ENCODE data around the gene RAB40C.

DNA sequence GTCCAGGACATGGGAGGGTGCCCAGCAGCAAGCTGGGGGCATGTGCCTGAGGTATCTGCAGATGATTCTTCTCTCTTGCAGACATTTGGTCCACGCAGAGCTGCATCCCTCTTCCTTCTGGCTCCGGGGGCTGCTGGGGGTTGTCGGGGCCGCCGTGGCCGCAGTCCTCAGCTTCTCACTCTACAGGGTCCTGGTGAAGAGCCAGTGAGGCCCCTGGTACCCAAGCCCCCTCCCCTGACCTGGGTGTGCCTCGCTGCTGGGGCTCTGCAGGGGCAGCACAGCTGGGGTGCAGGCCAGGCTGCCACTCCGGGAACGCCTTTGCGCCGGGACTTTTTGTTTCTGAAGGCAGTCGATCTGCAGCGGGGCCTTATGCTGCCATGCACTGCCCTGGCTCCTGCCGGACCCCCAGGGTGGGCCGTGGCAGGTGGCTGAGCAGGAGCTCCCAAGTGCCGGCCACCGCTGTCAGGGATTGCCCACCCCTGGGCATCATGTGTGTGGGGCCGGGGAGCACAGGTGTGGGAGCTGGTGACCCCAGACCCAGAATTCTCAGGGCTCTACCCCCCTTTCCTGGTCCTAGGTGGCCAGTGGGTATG is 83.6 kb downstream of the RAB40C start:
- TF ChIP-seq POLR2AphosphoS5 (IDR thresholded peaks at IDR 0.05; ENCODE audit: low read depth, low read length) (no peak), REST (IDR thresholded peaks at IDR 0.05; ENCODE audit: insufficient read depth in 1 of 2, low read depth in 2 of 2, low read length in 2 of 2) (no peak), SIN3A (IDR thresholded peaks at IDR 0.05; ENCODE audit: borderline replicate concordance, insufficient read depth, low read length) (no peak)
